Left lung (tissue), 10 donors: ENCODE data around the gene CDH8. TPM values are rescaled to one million over a fixed set of nuclear protein-coding genes. Genes with fewer than 3 reads are reported as not detected.
A peak's percentile ranks its signal among the peaks of the same experiment; 100 is the strongest.

Experiments
- ATAC-seq: fragments of 200-7000 bp; cut with Tn5 transposase; one replicate; pipeline ENCODE4 v1.9.1; 2020; ENCODE audit warnings: moderate library complexity
- DNase-seq, 4 donors: peaks; one replicate each; pipeline ENCODE4 v3.0.0-alpha.2; 2013 to 2020
- H3K27ac ChIP-seq, 2 donors: fragments of 200-600 bp; sonication (generic) in 1 of 2; one replicate each; pipeline versions ENCODE4 v1.5.0 to v1.8.0; 2020 to 2021
- H3K27me3 ChIP-seq, 2 donors: fragments of 200-600 bp; sonication (generic) in 1 of 2; one replicate each; pipeline versions ENCODE4 v1.5.0 to v1.8.0; 2020 to 2021
- H3K36me3 ChIP-seq, 2 donors: fragments of 200-600 bp; sonication (generic) in 1 of 2; one replicate each; pipeline versions ENCODE4 v1.5.0 to v1.8.0; 2020 to 2021
- H3K4me1 ChIP-seq, 2 donors: fragments of 200-600 bp; one replicate each; pipeline ENCODE4 v1.8.0; 2021
- H3K4me3 ChIP-seq, 2 donors: fragments of 200-600 bp; sonication (generic) in 1 of 2; one replicate each; pipeline versions ENCODE4 v1.5.0 to v1.8.0; 2020 to 2021; ENCODE audit warnings: mild to moderate bottlenecking in 1 of 2
- H3K9me3 ChIP-seq, 2 donors: fragments of 200-600 bp; sonication (generic) in 1 of 2; one replicate each; pipeline versions ENCODE4 v1.5.0 to v1.8.0; 2020 to 2021
- CTCF ChIP-seq, 2 donors: fragments of 200-600 bp; sonication (generic) in 1 of 2; IDR thresholded peaks; one replicate each; pipeline versions ENCODE4 v1.5.0 to v1.8.0; 2021; ENCODE audit warnings: antibody characterized with exemption in 2 of 2
- intact Hi-C, 2 donors: fragments of 100-400 bp; cut with DNase I; formaldehyde crosslinking; loops; one replicate each; pipeline versions ENCODE4 v1.11.2 to v1.14.2; 2022
- polyA plus RNA-seq, 6 donors: library from polyadenylated mRNA; unstranded; fragments of 120-200 nt; gene quantifications; one replicate each; pipeline ENCODE4 v1.2.1, GENCODE V29; 2013; ENCODE audit not compliant: insufficient read length in 6 of 6
- total RNA-seq, 2 donors: library from RNA; stranded (reverse); fragmentation: NEBNext Ultra II Directional; extraction: Animal tissue kit (Norgen Biotek cat#: 25700); gene quantifications; one replicate each; pipeline ENCODE4 v1.2.1, GENCODE V29; 2021
- donor health status: DM: no; HTN: yes; CAD: no.
- donor health status: DM: no; HTN: no; CAD: no.

Gene CDH8
- total and polyA plus RNA-seq, 8 donors = 0.17 to 2.5 (median 1.2) TPM

DNA sequence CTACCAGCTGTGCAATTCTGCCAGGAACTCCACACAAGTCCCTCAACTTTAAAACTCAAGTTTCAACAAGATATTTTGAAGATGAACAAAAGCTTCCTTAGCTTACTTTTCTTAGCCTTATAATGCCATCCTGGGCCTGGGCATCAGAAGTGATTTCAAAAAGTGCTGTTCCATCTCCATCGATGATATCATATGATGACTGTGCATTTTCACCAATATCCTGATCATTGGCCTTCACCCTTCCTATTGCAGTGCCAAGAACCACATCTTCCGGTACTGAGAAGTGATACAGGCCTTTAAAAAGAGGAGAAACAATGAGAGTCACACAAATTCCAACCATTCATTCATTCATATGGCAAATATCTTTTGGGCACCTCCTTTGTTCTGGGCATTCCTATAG lies 215.4 kb downstream of the CDH8 start:
- Histone ChIP-seq H3K27me3 (no peaks in the 10 kb centered on the region), H3K36me3 (no peaks in the 10 kb centered on the region), H3K27ac (no peak overlapping the region), H3K9me3 (no peaks in the 10 kb centered on the region), H3K4me1 (no peaks in the 10 kb centered on the region), H3K4me3 (no peak overlapping the region)
- DNase-seq (no peak), ATAC-seq (no peak)
- TF ChIP-seq CTCF (IDR thresholded peaks at IDR 0.05) = no peak
- intact Hi-C loops = no loop called here

- H3K9me3 ChIP-seq = no peaks in the 10 kb centered on the region
- no peak overlapping the region for H3K4me3 ChIP-seq
- no peaks in the 10 kb centered on the region for H3K27me3 ChIP-seq
- H3K36me3 ChIP-seq = no peaks in the 10 kb centered on the region
- ATAC-seq = peak; percentile 18
- H3K27ac ChIP-seq = no peak overlapping the region
- intact Hi-C loops = no loop called here
- H3K4me1 ChIP-seq = no peaks in the 10 kb centered on the region
- DNase-seq = no peak
- TF ChIP-seq CTCF (IDR thresholded peaks at IDR 0.05) = no peak
Measured at GRCh38 chr16:61820398-61820797, 215.8 kb downstream of the CDH8 start.

DNA sequence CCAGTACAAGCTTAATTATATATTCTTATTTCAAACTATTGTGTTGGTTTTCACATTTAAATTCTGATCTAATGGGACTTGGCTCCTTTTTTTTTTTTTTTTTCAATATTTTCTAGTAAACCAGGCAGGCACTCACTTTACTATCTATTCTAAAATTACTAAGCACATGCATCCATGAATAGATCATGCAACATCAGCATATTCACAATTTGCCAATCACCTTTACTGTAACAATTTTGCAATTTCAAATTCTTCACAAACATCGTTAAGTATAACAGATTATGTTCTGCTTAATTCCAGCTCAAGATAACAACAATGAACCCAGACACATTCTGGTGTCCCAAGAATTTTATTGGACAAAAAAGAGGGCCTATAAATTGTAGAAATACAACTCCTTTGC lies 217.4 kb downstream of the CDH8 start:
- intact Hi-C loops = no loop called here
- TF ChIP-seq CTCF (IDR thresholded peaks at IDR 0.05) = no peak

GRCh38 chr16:61817583-61818278 lies 218.5 kb downstream of the CDH8 start:
- no peak for TF ChIP-seq CTCF (IDR thresholded peaks at IDR 0.05)
- no peaks in the 10 kb centered on the region for H3K9me3 ChIP-seq
- H3K27me3 ChIP-seq = no peaks in the 10 kb centered on the region
- no peak overlapping the region for H3K27ac ChIP-seq
- DNase-seq (no peak), ATAC-seq (no peak)
- H3K4me3 ChIP-seq = no peak overlapping the region
- H3K4me1 ChIP-seq = no peaks in the 10 kb centered on the region
- intact Hi-C loops = no loop called here
- no peaks in the 10 kb centered on the region for H3K36me3 ChIP-seq

More for the DNA sequence above, 217.4 kb downstream of the CDH8 start:
- H3K27me3 ChIP-seq = no peaks in the 10 kb centered on the region
- no peak overlapping the region for H3K4me3 ChIP-seq
- no peaks in the 10 kb centered on the region for H3K36me3 ChIP-seq
- no peaks in the 10 kb centered on the region for H3K4me1 ChIP-seq
- no peak overlapping the region for H3K27ac ChIP-seq
- no peaks in the 10 kb centered on the region for H3K9me3 ChIP-seq
- DNase-seq (no peak), ATAC-seq (no peak)

- Histone ChIP-seq H3K4me3 (no peak overlapping the region), H3K27ac (no peak overlapping the region), H3K27me3 (no peaks in the 10 kb centered on the region), H3K4me1 (no peaks in the 10 kb centered on the region), H3K36me3 (no peaks in the 10 kb centered on the region), H3K9me3 (no peaks in the 10 kb centered on the region)
- intact Hi-C loops = no loop called here
- DNase-seq = no peak
- TF ChIP-seq CTCF (IDR thresholded peaks at IDR 0.05) = no peak
- no peak for ATAC-seq
Measured at GRCh38 chr16:61814726-61815347, 221.4 kb downstream of the CDH8 start.
